Kidney (tissue), 14 donors: ENCODE measurements around the gene ZNF497. TPM values are rescaled to one million over a fixed set of nuclear protein-coding genes. Genes with fewer than 3 reads are reported as not detected.
"Not testable (repeated sequence)": the region's sequence is repeated elsewhere in the genome, so short reads cannot be mapped to it uniquely, and the experiment has no call there.

ENCODE experiments used
- DNase-seq, 5 donors: peaks; one replicate each; pipeline ENCODE4 v3.0.0-alpha.2; 2013 to 2020
- FAIRE-seq: peaks from 2 replicates; lab custom pipeline; 2012; peaks lifted over from hg19 to GRCh38; lab: Jason Lieb, UNC
- H3K27ac ChIP-seq, 2 donors: one replicate each; pipeline ENCODE4 v1.7.0; 2013; ENCODE audit warnings: low read depth in 2 of 2, low read length in 2 of 2, inconsistent platforms in 1 of 2
- H3K27me3 ChIP-seq: one replicate; pipeline ENCODE4 v1.7.1; 2013; ENCODE audit warnings: low read length, inconsistent platforms; ENCODE audit not compliant: control insufficient read depth, insufficient read depth
- H3K36me3 ChIP-seq, 3 donors: one replicate each; pipeline versions ENCODE4 v1.7.0 to v1.7.1; 2013; ENCODE audit warnings: low read length in 3 of 3, control low read depth in 1 of 3, inconsistent platforms in 1 of 3; ENCODE audit not compliant: insufficient read depth in 3 of 3, control insufficient read depth in 2 of 3
- H3K4me1 ChIP-seq, 3 donors: one replicate each; pipeline versions ENCODE4 v1.7.0 to v1.7.1; 2013; ENCODE audit warnings: low read length in 3 of 3, inconsistent platforms in 1 of 3, low read depth in 1 of 3; ENCODE audit not compliant: control insufficient read depth in 2 of 3, insufficient read depth in 2 of 3
- H3K4me3 ChIP-seq, 3 donors: one replicate each; pipeline versions ENCODE4 v1.7.0 to v1.8.1; 2013; ENCODE audit warnings: low read length in 3 of 3, control low read depth in 1 of 3, inconsistent platforms in 1 of 3
- H3K9ac ChIP-seq, 3 donors: one replicate each; pipeline versions ENCODE4 v1.7.0 to v1.7.1; 2013; ENCODE audit warnings: low read length in 3 of 3, control low read depth in 1 of 3, inconsistent platforms in 1 of 3
- H3K9me3 ChIP-seq, 3 donors: one replicate each; pipeline versions ENCODE4 v1.7.0 to v1.7.1; 2013; ENCODE audit warnings: low read length in 3 of 3, control low read depth in 1 of 3, inconsistent platforms in 1 of 3; ENCODE audit not compliant: control insufficient read depth in 2 of 3, insufficient read depth in 1 of 3
- intact Hi-C: fragments of 100-400 bp; cut with DNase I; formaldehyde crosslinking; loops from one replicate; pipeline ENCODE4 v1.11.1; 2022
- polyA plus RNA-seq: library from polyadenylated mRNA; stranded (reverse); fragments of 350-450 nt; fragmentation: Illumina TruSeq; extraction: RNeasy Lipid Tissue Mini Kit (QIAGEN cat#74804); gene quantifications from one replicate; pipeline ENCODE4 v1.2.3, GENCODE V29; 2014; ENCODE audit warnings: low read depth, low replicate concordance; ENCODE audit not compliant: insufficient read depth
- total RNA-seq: library from RNA; stranded (reverse); fragmentation: NEBNext Ultra II Directional; extraction: Animal tissue kit (Norgen Biotek cat#: 25700); gene quantifications from one replicate; pipeline ENCODE4 v1.2.1, GENCODE V29; 2021
- TF ChIP-seq, protein P1 (sequence below): IDR thresholded peaks from 3 replicates; pipeline ENCODE4 v1.5.1; 2012; ENCODE audit warnings: mild to moderate bottlenecking, moderate library complexity, borderline replicate concordance; ENCODE audit not compliant: insufficient read depth; ENCODE audit errors: extremely low read depth
- donor health status: control.
- donor health status: control.
- donor health status: control.
- donor health status: control.
- donor health status: control.
- donor health status: DM: yes; HTN: yes; CAD: no.
- donor health status: Normal renal cell carcinoma (clear cell type).

The ZNF497 gene
- total and polyA plus RNA-seq, 2 donors from 2014 or later: 1.7 to 5.0 TPM

DNA sequence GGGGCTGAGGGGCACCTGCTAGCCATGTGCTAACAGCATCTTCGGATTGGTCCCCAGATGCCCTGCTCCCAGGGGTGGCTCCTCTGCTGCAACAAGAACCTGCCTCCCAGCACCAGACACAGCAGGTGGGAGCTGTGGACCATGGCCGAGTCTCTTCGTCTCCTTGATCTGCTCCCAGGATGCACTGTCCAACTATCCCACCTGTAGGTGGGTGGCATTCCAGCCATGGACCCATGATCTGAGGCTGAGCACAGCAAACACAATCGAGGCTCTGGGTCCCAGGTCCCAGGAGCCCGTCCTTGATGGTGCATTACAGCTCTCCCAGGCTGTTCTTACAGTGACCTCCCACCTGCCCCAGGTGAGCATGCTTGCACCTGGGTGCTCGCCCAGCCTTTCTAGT is 16.7 kb upstream of the ZNF497 start:
- TF ChIP-seq, protein P1, sequence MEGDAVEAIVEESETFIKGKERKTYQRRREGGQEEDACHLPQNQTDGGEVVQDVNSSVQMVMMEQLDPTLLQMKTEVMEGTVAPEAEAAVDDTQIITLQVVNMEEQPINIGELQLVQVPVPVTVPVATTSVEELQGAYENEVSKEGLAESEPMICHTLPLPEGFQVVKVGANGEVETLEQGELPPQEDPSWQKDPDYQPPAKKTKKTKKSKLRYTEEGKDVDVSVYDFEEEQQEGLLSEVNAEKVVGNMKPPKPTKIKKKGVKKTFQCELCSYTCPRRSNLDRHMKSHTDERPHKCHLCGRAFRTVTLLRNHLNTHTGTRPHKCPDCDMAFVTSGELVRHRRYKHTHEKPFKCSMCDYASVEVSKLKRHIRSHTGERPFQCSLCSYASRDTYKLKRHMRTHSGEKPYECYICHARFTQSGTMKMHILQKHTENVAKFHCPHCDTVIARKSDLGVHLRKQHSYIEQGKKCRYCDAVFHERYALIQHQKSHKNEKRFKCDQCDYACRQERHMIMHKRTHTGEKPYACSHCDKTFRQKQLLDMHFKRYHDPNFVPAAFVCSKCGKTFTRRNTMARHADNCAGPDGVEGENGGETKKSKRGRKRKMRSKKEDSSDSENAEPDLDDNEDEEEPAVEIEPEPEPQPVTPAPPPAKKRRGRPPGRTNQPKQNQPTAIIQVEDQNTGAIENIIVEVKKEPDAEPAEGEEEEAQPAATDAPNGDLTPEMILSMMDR: no peak
- intact Hi-C loops: no loop called here
- H3K36me3 ChIP-seq: no peaks in the 10 kb centered on the region
- no peaks in the 10 kb centered on the region for H3K27me3 ChIP-seq
- no peaks in the 10 kb centered on the region for H3K9me3 ChIP-seq
- H3K4me1 ChIP-seq: peaks cover 0 to 17% (median 0%) of the 10 kb centered on the region in 3 donors
- H3K9ac ChIP-seq: no peak overlapping the region
- peak in 1 of 5 donors; percentile 47 for DNase-seq
- peak overlapping the region in 1 of 3 donors; percentile 94 for H3K4me3 ChIP-seq
- no peak for FAIRE-seq
- H3K27ac ChIP-seq: no peak overlapping the region

- H3K4me3 ChIP-seq, H3K9ac ChIP-seq, H3K36me3 ChIP-seq, H3K27ac ChIP-seq, H3K27me3 ChIP-seq, DNase-seq, H3K9me3 ChIP-seq, intact Hi-C loops, FAIRE-seq: not testable (repeated sequence)
- H3K4me1 ChIP-seq: peaks cover 0 to 14% (median 0%) of the 10 kb centered on the region in 3 donors
Measured at GRCh38 chr19:58376724-58377123, 14.2 kb upstream of the ZNF497 start.

DNA sequence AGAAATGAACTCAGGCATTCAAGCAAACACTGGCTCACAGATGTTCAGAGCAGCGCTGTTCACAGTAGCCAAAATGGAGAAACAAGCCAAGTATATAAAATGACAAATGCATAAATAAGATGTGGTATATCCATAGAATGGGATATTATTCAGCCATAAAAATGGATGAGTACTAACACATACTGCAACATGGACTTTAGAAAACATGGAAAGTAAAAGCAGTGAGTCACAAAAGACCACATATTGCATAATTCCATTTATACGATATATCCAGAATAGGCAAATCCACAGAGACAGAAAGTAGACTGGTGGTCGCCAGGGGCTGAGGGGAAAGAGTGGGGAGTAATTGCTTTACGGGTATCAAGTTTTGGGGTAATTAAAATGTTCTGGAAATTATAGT is 11.6 kb upstream of the ZNF497 start:
- TF ChIP-seq, protein P1: no peak
- no peak overlapping the region for H3K27ac ChIP-seq
- H3K27me3 ChIP-seq: no peaks in the 10 kb centered on the region
- H3K9ac ChIP-seq: no peak overlapping the region
- DNase-seq (no peak), FAIRE-seq (no peak)
- H3K4me1 ChIP-seq: peaks cover 0 to 2% (median 0%) of the 10 kb centered on the region in 3 donors
- H3K4me3 ChIP-seq: no peak overlapping the region
- no peaks in the 10 kb centered on the region for H3K9me3 ChIP-seq
- H3K36me3 ChIP-seq: no peaks in the 10 kb centered on the region
- intact Hi-C loops: no loop called here

DNA sequence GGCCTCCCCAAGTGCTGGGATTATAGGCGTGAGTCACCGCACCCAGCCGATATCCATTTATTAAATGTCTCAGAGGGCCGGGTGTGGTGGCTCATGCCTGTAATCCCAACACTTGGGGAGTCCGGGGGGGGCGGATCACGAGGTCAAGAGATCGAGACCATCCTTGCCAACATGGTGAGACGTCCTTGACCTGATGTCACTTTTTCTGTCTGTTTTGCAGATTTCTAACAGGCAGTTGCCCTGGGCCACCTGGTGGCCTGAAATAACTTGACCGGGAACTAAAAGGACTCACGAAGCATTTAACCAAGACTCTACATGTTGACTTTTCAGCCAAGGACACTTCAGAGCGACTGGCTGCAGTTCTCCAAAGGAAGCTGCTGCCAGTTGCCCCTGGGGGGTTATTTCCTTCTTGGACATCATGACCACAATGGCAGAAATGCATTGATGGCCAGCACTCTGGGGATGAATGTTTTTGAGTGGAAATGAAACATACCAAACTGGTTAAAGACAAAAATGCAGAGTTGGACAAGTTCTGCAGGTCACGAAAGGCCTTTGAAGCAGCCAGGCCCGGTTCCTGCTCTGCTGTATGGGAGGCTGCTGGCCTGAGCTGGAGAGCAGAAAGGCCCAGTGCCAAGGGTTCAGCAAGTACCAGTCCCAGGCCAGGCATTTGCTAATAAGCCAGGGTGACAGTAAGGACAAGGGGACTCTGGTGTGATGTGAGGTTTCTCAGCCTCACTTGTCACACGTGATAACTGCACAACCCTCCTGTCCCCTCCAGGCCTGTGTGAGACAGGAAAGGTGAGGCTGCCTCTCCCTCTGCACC is 10.0 kb upstream of the ZNF497 start:
- Histone ChIP-seq H3K27me3 (no peaks in the 10 kb centered on the region), H3K9me3 (no peaks in the 10 kb centered on the region), H3K27ac (no peak overlapping the region), H3K36me3 (no peaks in the 10 kb centered on the region), H3K4me3 (no peak overlapping the region), H3K9ac (no peak overlapping the region), H3K4me1 (no peaks in the 10 kb centered on the region)
- intact Hi-C loops: no loop called here
- no peak for FAIRE-seq
- TF ChIP-seq, protein P1: no peak
- no peak for DNase-seq
